ENCODE results near the gene DPP8. TPM values are rescaled to one million over a fixed set of nuclear protein-coding genes. Genes with fewer than 3 reads are reported as not detected.

Gene DPP8
- total and polyA plus RNA-seq, 10 of the 15 experiments (the other 5 are each of a cell fraction or from before 2014, with no cell fraction given): 12.0 to 30.6 (median 24.3) TPM

GRCh38 chr15:65530318-65531111 is 13.0 kb upstream of the DPP8 start, which contains the start of gene HACD3 (continued):
- TF ChIP-seq, protein P1, sequence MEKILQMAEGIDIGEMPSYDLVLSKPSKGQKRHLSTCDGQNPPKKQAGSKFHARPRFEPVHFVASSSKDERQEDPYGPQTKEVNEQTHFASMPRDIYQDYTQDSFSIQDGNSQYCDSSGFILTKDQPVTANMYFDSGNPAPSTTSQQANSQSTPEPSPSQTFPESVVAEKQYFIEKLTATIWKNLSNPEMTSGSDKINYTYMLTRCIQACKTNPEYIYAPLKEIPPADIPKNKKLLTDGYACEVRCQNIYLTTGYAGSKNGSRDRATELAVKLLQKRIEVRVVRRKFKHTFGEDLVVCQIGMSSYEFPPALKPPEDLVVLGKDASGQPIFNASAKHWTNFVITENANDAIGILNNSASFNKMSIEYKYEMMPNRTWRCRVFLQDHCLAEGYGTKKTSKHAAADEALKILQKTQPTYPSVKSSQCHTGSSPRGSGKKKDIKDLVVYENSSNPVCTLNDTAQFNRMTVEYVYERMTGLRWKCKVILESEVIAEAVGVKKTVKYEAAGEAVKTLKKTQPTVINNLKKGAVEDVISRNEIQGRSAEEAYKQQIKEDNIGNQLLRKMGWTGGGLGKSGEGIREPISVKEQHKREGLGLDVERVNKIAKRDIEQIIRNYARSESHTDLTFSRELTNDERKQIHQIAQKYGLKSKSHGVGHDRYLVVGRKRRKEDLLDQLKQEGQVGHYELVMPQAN (conservative IDR thresholded peaks at IDR 0.05): peak; percentile 58
- TF ChIP-seq LARP7 (IDR thresholded peaks at IDR 0.05): peak; percentile 70
- peak; percentile 35; the same call in 1 of the 2 replicates for TF ChIP-seq SMAD5 (IDR thresholded peaks at IDR 0.05; ENCODE audit: low read depth)
- TF ChIP-seq RB1 (IDR thresholded peaks at IDR 0.05; ENCODE audit: borderline replicate concordance): 0 out of 2 replicates have a peak, but pooled peaks have one; percentile 47
- no peak for TF ChIP-seq CREB1 (IDR thresholded peaks at IDR 0.05; ENCODE audit: low read depth)
- TF ChIP-seq CBFB (IDR thresholded peaks at IDR 0.05; ENCODE audit: low read depth): no peak
- 0 out of 2 replicates have a peak, but pooled peaks have one; percentile 24 for TF ChIP-seq NR2F1 (conservative IDR thresholded peaks at IDR 0.05)
- TF ChIP-seq YY1 (IDR thresholded peaks at IDR 0.05; ENCODE audit: low read depth, low read length): 0 out of 2 replicates have a peak, but pooled peaks have one; percentile 53
- peak; percentile 64 for TF ChIP-seq NRF1 (conservative IDR thresholded peaks at IDR 0.05; ENCODE audit: low read depth, low read length)
- TF ChIP-seq PKNOX1 (IDR thresholded peaks at IDR 0.05): peak; percentile 52; the same call in 1 of the 2 replicates
- TF ChIP-seq JUND (IDR thresholded peaks at IDR 0.05; ENCODE audit: low read depth, low read length): 0 out of 2 replicates have a peak, but pooled peaks have one; percentile 21
- no peak for TF ChIP-seq E2F8 (IDR thresholded peaks at IDR 0.05; ENCODE audit: low read depth, partially characterized antibody)
- TF ChIP-seq POLR2AphosphoS5 (IDR thresholded peaks at IDR 0.05; ENCODE audit: low read length): peak; percentile 56; the same call in 1 of the 2 replicates
- TF ChIP-seq, protein P2, sequence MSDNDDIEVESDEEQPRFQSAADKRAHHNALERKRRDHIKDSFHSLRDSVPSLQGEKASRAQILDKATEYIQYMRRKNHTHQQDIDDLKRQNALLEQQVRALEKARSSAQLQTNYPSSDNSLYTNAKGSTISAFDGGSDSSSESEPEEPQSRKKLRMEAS (IDR thresholded peaks at IDR 0.05; ENCODE audit: low read depth, low read length): peak; percentile 67
- TF ChIP-seq, protein P3, sequence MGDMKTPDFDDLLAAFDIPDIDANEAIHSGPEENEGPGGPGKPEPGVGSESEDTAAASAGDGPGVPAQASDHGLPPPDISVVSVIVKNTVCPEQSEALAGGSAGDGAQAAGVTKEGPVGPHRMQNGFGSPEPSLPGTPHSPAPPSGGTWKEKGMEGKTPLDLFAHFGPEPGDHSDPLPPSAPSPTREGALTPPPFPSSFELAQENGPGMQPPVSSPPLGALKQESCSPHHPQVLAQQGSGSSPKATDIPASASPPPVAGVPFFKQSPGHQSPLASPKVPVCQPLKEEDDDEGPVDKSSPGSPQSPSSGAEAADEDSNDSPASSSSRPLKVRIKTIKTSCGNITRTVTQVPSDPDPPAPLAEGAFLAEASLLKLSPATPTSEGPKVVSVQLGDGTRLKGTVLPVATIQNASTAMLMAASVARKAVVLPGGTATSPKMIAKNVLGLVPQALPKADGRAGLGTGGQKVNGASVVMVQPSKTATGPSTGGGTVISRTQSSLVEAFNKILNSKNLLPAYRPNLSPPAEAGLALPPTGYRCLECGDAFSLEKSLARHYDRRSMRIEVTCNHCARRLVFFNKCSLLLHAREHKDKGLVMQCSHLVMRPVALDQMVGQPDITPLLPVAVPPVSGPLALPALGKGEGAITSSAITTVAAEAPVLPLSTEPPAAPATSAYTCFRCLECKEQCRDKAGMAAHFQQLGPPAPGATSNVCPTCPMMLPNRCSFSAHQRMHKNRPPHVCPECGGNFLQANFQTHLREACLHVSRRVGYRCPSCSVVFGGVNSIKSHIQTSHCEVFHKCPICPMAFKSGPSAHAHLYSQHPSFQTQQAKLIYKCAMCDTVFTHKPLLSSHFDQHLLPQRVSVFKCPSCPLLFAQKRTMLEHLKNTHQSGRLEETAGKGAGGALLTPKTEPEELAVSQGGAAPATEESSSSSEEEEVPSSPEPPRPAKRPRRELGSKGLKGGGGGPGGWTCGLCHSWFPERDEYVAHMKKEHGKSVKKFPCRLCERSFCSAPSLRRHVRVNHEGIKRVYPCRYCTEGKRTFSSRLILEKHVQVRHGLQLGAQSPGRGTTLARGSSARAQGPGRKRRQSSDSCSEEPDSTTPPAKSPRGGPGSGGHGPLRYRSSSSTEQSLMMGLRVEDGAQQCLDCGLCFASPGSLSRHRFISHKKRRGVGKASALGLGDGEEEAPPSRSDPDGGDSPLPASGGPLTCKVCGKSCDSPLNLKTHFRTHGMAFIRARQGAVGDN (IDR thresholded peaks at IDR 0.05): peak; percentile 82
- TF ChIP-seq GATAD2B (conservative IDR thresholded peaks at IDR 0.05; ENCODE audit: low read depth): peak; percentile 87
